T-cell (primary cell): ENCODE results near the gene FCGR3A. TPM values are rescaled to one million over a fixed set of nuclear protein-coding genes. Genes with fewer than 3 reads are reported as not detected.
"Not testable (repeated sequence)": the region's sequence is repeated elsewhere in the genome, so short reads cannot be mapped to it uniquely, and the experiment has no call there.

Source experiments
- ATAC-seq, 4 experiments: fragments of 200-7000 bp in 3 of 4; fragments of 150-1000 bp in 1 of 4; cut with Tn5 transposase; replicated peaks in 1 of 4; 1 replicate in 3 of 4; 2 replicates in 1 of 4; pipeline ENCODE4 v1.10.0; 2021; ENCODE audit warnings: moderate library complexity in 3 of 4, mild to moderate bottlenecking in 2 of 4, moderate number of reproducible peaks in 1 of 4
- CTCF ChIA-PET, 2 donors: fragments of 300-600 bp; sonication (Branson Sonifier 250); formaldehyde crosslinking; loops; one replicate each; lab custom pipeline; 2022; ENCODE audit warnings: antibody characterized with exemption in 2 of 2; lab: Charles Lee
- POLR2A ChIA-PET, 2 donors: fragments of 300-600 bp; sonication (Branson Sonifier 250); formaldehyde crosslinking; loops; one replicate each; lab custom pipeline; 2022; ENCODE audit warnings: antibody characterized with exemption in 2 of 2; lab: Charles Lee
- DNase-seq, 35 experiments: peaks; one replicate each; pipeline versions ENCODE4 v3.0.0 to v3.0.0-alpha.2; 2013 to 2023
- H3K27ac ChIP-seq: one replicate; pipeline ENCODE4 v1.5.1; 2013; ENCODE audit warnings: low read length
- H3K27me3 ChIP-seq, 2 experiments: replicated peaks in 1 of 2; 1 replicate in 1 of 2; 2 replicates in 1 of 2; pipeline versions ENCODE4 v1.6.1 to v1.7.0; 2013; ENCODE audit warnings: low read length in 1 of 2, mixed read lengths in 1 of 2; ENCODE audit not compliant: control insufficient read depth in 2 of 2, insufficient read depth in 2 of 2; ENCODE audit errors: extremely low read depth in 1 of 2
- H3K36me3 ChIP-seq, 2 donors: 1 replicate in 1 of 2; 2 replicates in 1 of 2; pipeline versions ENCODE4 v1.6.1 to v1.7.0; 2013; ENCODE audit warnings: low read length in 1 of 2; ENCODE audit not compliant: control insufficient read depth in 2 of 2, insufficient read depth in 1 of 2; ENCODE audit errors: extremely low read depth in 1 of 2
- H3K4me1 ChIP-seq, 2 experiments: 1 replicate in 1 of 2; 2 replicates in 1 of 2; pipeline versions ENCODE4 v1.6.1 to v1.7.0; 2013; ENCODE audit warnings: low read length in 2 of 2, mixed read lengths in 1 of 2; ENCODE audit not compliant: insufficient read depth in 2 of 2, control insufficient read depth in 1 of 2; ENCODE audit errors: extremely low read depth in 1 of 2
- H3K4me3 ChIP-seq, 2 donors: 1 replicate in 1 of 2; 2 replicates in 1 of 2; pipeline versions ENCODE4 v1.5.1 to v1.7.0; 2013; ENCODE audit warnings: mild to moderate bottlenecking in 2 of 2, low read length in 1 of 2, moderate library complexity in 1 of 2; ENCODE audit not compliant: control insufficient read depth in 1 of 2; ENCODE audit errors: extremely low read depth in 1 of 2
- H3K9me3 ChIP-seq: 2 replicates; pipeline ENCODE4 v1.7.0; 2013
- H3K27ac Mint-ChIP-seq, 2 donors: one replicate each; pipeline ENCODE4 v1.8.0; 2020 to 2021; ENCODE audit warnings: mild to moderate bottlenecking in 2 of 2, mixed read lengths in 2 of 2
- H3K27me3 Mint-ChIP-seq, 2 donors: one replicate each; pipeline ENCODE4 v1.8.0; 2021 to 2022; ENCODE audit warnings: mixed read lengths in 2 of 2
- H3K36me3 Mint-ChIP-seq: one replicate; pipeline ENCODE4 v1.8.0; 2021; ENCODE audit warnings: mixed read lengths
- H3K4me1 Mint-ChIP-seq, 3 donors: one replicate each; pipeline ENCODE4 v1.8.0; 2020 to 2022; ENCODE audit warnings: mixed read lengths in 3 of 3, mild to moderate bottlenecking in 1 of 3
- H3K4me3 Mint-ChIP-seq, 3 donors: one replicate each; pipeline ENCODE4 v1.8.0; 2020 to 2022; ENCODE audit warnings: mild to moderate bottlenecking in 3 of 3, mixed read lengths in 3 of 3, moderate library complexity in 3 of 3
- H3K9me3 Mint-ChIP-seq, 3 donors: one replicate each; pipeline ENCODE4 v1.8.0; 2020 to 2022; ENCODE audit warnings: mixed read lengths in 3 of 3
- WGBS: methylation state at CpG from one replicate; pipeline ENCODE4 v1.1.5; 2013; ENCODE audit warnings: missing lambda C conversion rate; ENCODE audit not compliant: insufficient coverage; 5-methylcytosine and 5-hydroxymethylcytosine counted together
- total RNA-seq, 35 experiments: library from RNA in 6 of 35; stranded (reverse) in 6 of 35; fragments of 120-200 nt in 1 of 35; gene quantifications; one replicate each; pipeline versions ENCODE4 v1.2.1 to v1.2.4 and lab custom pipeline; 2013 to 2026

The FCGR3A gene
- total RNA-seq, 5 donors from 2014 or later (not counting 1 experiment from before 2014, with no cell fraction given): 3.8 to 43.9 (median 4.9) TPM

GRCh38 chr1:161592586-161592985 is 43.0 kb upstream of the FCGR3A start:
- H3K27ac Mint-ChIP-seq, H3K27me3 ChIP-seq, H3K4me3 Mint-ChIP-seq, H3K36me3 ChIP-seq, H3K4me1 Mint-ChIP-seq, H3K4me1 ChIP-seq, POLR2A ChIA-PET, H3K9me3 Mint-ChIP-seq, H3K27me3 Mint-ChIP-seq, ATAC-seq, H3K36me3 Mint-ChIP-seq, CTCF ChIA-PET, H3K9me3 ChIP-seq, H3K27ac ChIP-seq, DNase-seq, H3K4me3 ChIP-seq: not testable (repeated sequence)
- WGBS: no CpG with 5 or more reads among the region's 3 CpGs

GRCh38 chr1:161589920-161590319 is 40.3 kb upstream of the FCGR3A start:
- ATAC-seq, H3K27ac Mint-ChIP-seq, H3K27ac ChIP-seq, POLR2A ChIA-PET, H3K9me3 ChIP-seq, H3K27me3 ChIP-seq, H3K4me1 Mint-ChIP-seq, H3K4me3 ChIP-seq, H3K36me3 ChIP-seq, H3K9me3 Mint-ChIP-seq, H3K27me3 Mint-ChIP-seq, CTCF ChIA-PET, H3K4me3 Mint-ChIP-seq, DNase-seq, H3K36me3 Mint-ChIP-seq, H3K4me1 ChIP-seq: not testable (repeated sequence)
- no CpG with 5 or more reads among the region's 6 CpGs for WGBS

GRCh38 chr1:161589365-161589764 is 39.7 kb upstream of the FCGR3A start:
- H3K27ac Mint-ChIP-seq, H3K27me3 ChIP-seq, POLR2A ChIA-PET, H3K4me3 Mint-ChIP-seq, H3K36me3 Mint-ChIP-seq, DNase-seq, CTCF ChIA-PET, H3K36me3 ChIP-seq, H3K4me1 ChIP-seq, H3K9me3 Mint-ChIP-seq, H3K9me3 ChIP-seq, H3K27ac ChIP-seq, H3K4me3 ChIP-seq, ATAC-seq, H3K27me3 Mint-ChIP-seq, H3K4me1 Mint-ChIP-seq: not testable (repeated sequence)
- 85% methylated on average over 3 of the region's 8 CpGs for WGBS

GRCh38 chr1:161588596-161588995 is 39.0 kb upstream of the FCGR3A start:
- ATAC-seq, H3K4me3 Mint-ChIP-seq, POLR2A ChIA-PET, H3K9me3 ChIP-seq, H3K27ac Mint-ChIP-seq, H3K4me1 ChIP-seq, CTCF ChIA-PET, H3K4me1 Mint-ChIP-seq, H3K27me3 ChIP-seq, H3K36me3 Mint-ChIP-seq, H3K36me3 ChIP-seq, DNase-seq, H3K27me3 Mint-ChIP-seq, H3K9me3 Mint-ChIP-seq, H3K27ac ChIP-seq, H3K4me3 ChIP-seq: not testable (repeated sequence)
- no CpG with 5 or more reads among the region's 6 CpGs for WGBS

- H3K4me1 ChIP-seq, H3K9me3 Mint-ChIP-seq, CTCF ChIA-PET: not testable (repeated sequence)
Observed at GRCh38 chr1:161582882-161583281, 33.3 kb upstream of the FCGR3A start.

GRCh38 chr1:161580879-161581537 is 31.4 kb upstream of the FCGR3A start:
- H3K27ac Mint-ChIP-seq, H3K4me1 ChIP-seq, H3K9me3 ChIP-seq, H3K4me3 Mint-ChIP-seq, H3K27me3 Mint-ChIP-seq, POLR2A ChIA-PET, DNase-seq, H3K36me3 ChIP-seq, H3K9me3 Mint-ChIP-seq, ATAC-seq, H3K27me3 ChIP-seq, CTCF ChIA-PET, H3K36me3 Mint-ChIP-seq, H3K4me1 Mint-ChIP-seq, H3K27ac ChIP-seq, H3K4me3 ChIP-seq: not testable (repeated sequence)
- WGBS: no CpG with 5 or more reads among the region's 4 CpGs

More at GRCh38 chr1:161582882-161583281, 33.3 kb upstream of the FCGR3A start:
- POLR2A ChIA-PET, H3K36me3 ChIP-seq, H3K36me3 Mint-ChIP-seq, H3K4me3 ChIP-seq, H3K27me3 ChIP-seq, H3K27me3 Mint-ChIP-seq, H3K27ac ChIP-seq, H3K4me1 Mint-ChIP-seq, DNase-seq, H3K4me3 Mint-ChIP-seq, ATAC-seq, H3K27ac Mint-ChIP-seq, H3K9me3 ChIP-seq: not testable (repeated sequence)
- no CpG with 5 or more reads among the region's 4 CpGs for WGBS
